ENCODE data around the gene SPOCK1. TPM values are rescaled to one million over a fixed set of nuclear protein-coding genes. Genes with fewer than 3 reads are reported as not detected.

Gene SPOCK1
- total and polyA plus RNA-seq, 10 donors: 0.50 to 17.0 (median 6.6) TPM

DNA sequence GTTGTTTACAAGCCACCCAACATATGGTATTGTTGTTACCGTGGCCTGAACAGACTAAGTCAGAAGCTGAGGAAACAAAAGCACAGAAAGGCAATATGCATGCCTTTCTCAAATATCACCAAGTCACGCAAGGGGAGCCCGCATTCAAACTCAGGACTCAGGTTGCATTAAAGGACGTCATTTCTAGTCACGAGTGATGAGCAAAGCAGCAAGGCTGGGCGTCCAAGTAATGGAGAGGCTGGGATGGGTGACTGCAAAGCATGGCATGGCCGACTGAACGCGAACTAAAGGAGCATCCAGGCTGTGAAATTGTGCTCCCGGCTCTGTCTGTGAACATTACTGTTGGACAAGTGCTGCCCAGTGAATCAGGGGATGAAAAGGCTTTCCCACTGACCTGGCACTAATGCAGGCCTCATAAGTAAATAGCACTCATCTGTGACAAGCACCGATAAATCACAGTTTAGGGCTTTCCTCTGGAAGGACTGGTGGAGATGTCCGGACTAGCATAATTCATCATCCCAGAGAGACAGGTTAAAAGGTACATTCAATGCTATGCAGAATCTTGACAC lies 202.8 kb downstream of the SPOCK1 start:
- no peaks in the 10 kb centered on the region for H3K36me3 ChIP-seq
- DNase-seq: no peak
- H3K4me1 ChIP-seq: no peaks in the 10 kb centered on the region
- H3K27ac ChIP-seq: no peak overlapping the region
- TF ChIP-seq POLR2AphosphoS5 (IDR thresholded peaks at IDR 0.05) (no peak), POLR2A (IDR thresholded peaks at IDR 0.05) (no peak)
- TF ChIP-seq, protein P1, sequence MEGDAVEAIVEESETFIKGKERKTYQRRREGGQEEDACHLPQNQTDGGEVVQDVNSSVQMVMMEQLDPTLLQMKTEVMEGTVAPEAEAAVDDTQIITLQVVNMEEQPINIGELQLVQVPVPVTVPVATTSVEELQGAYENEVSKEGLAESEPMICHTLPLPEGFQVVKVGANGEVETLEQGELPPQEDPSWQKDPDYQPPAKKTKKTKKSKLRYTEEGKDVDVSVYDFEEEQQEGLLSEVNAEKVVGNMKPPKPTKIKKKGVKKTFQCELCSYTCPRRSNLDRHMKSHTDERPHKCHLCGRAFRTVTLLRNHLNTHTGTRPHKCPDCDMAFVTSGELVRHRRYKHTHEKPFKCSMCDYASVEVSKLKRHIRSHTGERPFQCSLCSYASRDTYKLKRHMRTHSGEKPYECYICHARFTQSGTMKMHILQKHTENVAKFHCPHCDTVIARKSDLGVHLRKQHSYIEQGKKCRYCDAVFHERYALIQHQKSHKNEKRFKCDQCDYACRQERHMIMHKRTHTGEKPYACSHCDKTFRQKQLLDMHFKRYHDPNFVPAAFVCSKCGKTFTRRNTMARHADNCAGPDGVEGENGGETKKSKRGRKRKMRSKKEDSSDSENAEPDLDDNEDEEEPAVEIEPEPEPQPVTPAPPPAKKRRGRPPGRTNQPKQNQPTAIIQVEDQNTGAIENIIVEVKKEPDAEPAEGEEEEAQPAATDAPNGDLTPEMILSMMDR (IDR thresholded peaks at IDR 0.05 in 8 of 11, conservative IDR thresholded peaks at IDR 0.05 in 3 of 11): no peak
- intact Hi-C loops (cut with DNase I; ENCODE audit: low total_unique reads): no loop called here
- peaks cover 0 to 7% (median 0%) of the 10 kb centered on the region in 7 donors for H3K27me3 ChIP-seq (replicated peaks in 1 of 7)
- no peaks in the 10 kb centered on the region for H3K9me3 ChIP-seq
- 84 to 90% (median 86%) methylated on average over 12 of the region's 12 CpGs for WGBS, 5 donors
- no peak overlapping the region for H3K4me3 ChIP-seq

DNA sequence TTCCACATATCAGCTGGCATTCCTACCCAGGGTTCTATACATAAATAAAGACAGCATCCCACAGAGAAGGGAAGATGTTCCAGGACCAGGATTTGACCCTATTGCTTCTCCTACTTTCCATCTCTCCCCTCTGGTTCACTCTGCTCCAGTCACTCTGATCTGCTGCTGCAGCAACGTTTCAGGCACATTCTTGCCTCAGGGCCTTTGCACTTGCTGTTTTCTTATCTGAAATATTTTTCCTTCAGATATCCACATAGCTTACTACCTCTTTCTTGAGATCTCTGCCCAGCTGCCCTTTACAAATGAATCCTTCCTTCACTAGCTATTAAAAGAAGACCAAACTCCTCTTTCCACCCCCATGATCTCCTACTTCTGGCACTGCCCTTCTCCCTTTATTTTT lies 204.5 kb downstream of the SPOCK1 start:
- intact Hi-C loops (cut with DNase I; ENCODE audit: low total_unique reads): no loop called here
- TF ChIP-seq, protein P1 (IDR thresholded peaks at IDR 0.05 in 8 of 11, conservative IDR thresholded peaks at IDR 0.05 in 3 of 11): no peak
- TF ChIP-seq POLR2A (IDR thresholded peaks at IDR 0.05): no peak
- TF ChIP-seq POLR2AphosphoS5 (IDR thresholded peaks at IDR 0.05): no peak
- H3K4me1 ChIP-seq: no peaks in the 10 kb centered on the region
- no peaks in the 10 kb centered on the region for H3K36me3 ChIP-seq
- H3K9me3 ChIP-seq: no peaks in the 10 kb centered on the region
- no peak overlapping the region for H3K27ac ChIP-seq
- no peak overlapping the region for H3K4me3 ChIP-seq
- DNase-seq: no peak
- 62 to 74% (median 69%) methylated on average over 1 of the region's 1 CpG for WGBS, 5 donors
- H3K27me3 ChIP-seq (replicated peaks in 1 of 7): no peaks in the 10 kb centered on the region

DNA sequence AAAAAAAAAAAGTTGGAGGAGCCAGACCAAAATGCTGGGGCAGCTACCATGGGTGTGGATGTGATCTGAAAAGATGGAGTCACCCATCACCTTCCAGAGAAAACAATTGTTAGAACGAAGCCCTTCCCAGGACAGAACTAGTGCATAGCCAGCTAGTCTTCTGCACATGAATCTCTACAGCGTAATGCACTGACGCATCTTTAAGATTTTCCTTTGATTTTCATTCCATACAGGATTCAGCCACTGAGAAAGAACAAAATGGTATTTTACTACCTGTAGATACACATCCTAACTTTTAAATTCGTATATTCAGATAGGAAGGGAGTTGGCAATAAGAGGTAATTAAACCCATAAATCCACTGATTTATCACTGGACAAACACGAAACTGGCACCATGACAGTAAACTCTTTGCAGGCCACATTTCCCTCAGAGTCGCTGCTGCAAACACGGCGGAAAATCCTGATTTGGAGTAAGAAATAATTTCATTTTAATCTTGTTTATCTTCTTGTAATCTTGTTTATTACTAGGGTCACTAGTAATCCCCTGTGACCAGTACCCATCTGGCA lies 206.6 kb downstream of the SPOCK1 start:
- Histone ChIP-seq H3K27me3 (replicated peaks in 1 of 7) (peaks cover 0 to 2% (median 0%) of the 10 kb centered on the region in 7 donors), H3K36me3 (no peaks in the 10 kb centered on the region), H3K4me3 (no peak overlapping the region), H3K27ac (no peak overlapping the region), H3K4me1 (no peaks in the 10 kb centered on the region), H3K9me3 (no peaks in the 10 kb centered on the region)
- intact Hi-C loops (cut with DNase I; ENCODE audit: low total_unique reads): no loop called here
- no peak for TF ChIP-seq POLR2A (IDR thresholded peaks at IDR 0.05)
- TF ChIP-seq POLR2AphosphoS5 (IDR thresholded peaks at IDR 0.05): no peak
- TF ChIP-seq, protein P1 (IDR thresholded peaks at IDR 0.05 in 8 of 11, conservative IDR thresholded peaks at IDR 0.05 in 3 of 11): no peak
- DNase-seq: no peak
- 75 to 83% (median 78%) methylated on average over 8 of the region's 8 CpGs for WGBS, 5 donors

DNA sequence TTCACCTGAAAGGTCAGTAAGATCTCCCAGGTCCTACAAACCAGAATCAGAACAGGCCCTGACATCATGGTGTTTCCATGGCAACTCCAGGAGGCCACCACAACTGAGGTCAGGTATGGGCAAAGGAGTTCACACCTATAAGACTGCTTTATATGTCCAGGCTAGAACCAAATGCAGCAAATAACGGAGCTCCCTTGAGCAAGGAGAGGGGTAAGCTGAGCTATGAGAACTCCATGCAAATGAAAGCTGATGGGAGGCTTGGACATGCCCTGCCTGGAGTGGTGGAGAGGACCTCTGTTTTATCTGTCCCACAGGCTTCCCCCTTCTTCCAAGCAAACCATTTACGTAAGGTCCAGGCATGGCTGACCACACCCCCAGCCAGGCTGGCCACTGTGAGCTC lies 207.7 kb downstream of the SPOCK1 start:
- no peaks in the 10 kb centered on the region for H3K4me1 ChIP-seq
- H3K9me3 ChIP-seq: no peaks in the 10 kb centered on the region
- WGBS, 5 donors: 34 to 100% (median 46%) methylated on average over 1 to 2 of the region's 2 CpGs
- no peak for DNase-seq
- no peak overlapping the region for H3K4me3 ChIP-seq
- no peak overlapping the region for H3K27ac ChIP-seq
- TF ChIP-seq, protein P1 (IDR thresholded peaks at IDR 0.05 in 8 of 11, conservative IDR thresholded peaks at IDR 0.05 in 3 of 11): no peak
- TF ChIP-seq POLR2A (IDR thresholded peaks at IDR 0.05): no peak
- TF ChIP-seq POLR2AphosphoS5 (IDR thresholded peaks at IDR 0.05): no peak
- intact Hi-C loops (cut with DNase I; ENCODE audit: low total_unique reads): no loop called here
- peaks cover 0 to 8% (median 0%) of the 10 kb centered on the region in 7 donors for H3K27me3 ChIP-seq (replicated peaks in 1 of 7)
- H3K36me3 ChIP-seq: no peaks in the 10 kb centered on the region
